Measurements from ENCODE around the gene INTS14. TPM values are rescaled to one million over a fixed set of nuclear protein-coding genes. Genes with fewer than 3 reads are reported as not detected.
A peak's percentile ranks its signal among the peaks of the same experiment; 100 is the strongest.

Gene INTS14
- total RNA-seq, result 10 to 100 TPM; 19.8 to 23.3 TPM
- long read RNA-seq, donor 1, transcript INTS14-201 (12 exons, 2,393 nt), result major isoform, 6 of 12 reads
- long read RNA-seq, donor 1, partial matches to known transcripts, result 2 of 12 reads
- long read RNA-seq, donor 1, other reads (novel, unspliced or antisense), result 2 of 12 reads
- long read RNA-seq, donor 2, transcript INTS14-201 (12 exons, 2,393 nt), result major isoform, 20 of 37 reads
- long read RNA-seq, donor 2, partial matches to known transcripts, result 3 of 37 reads
- long read RNA-seq, donor 2, other reads (novel, unspliced or antisense), result 7 of 37 reads

GRCh38 chr15:65610871-65611718 lies at the start of gene INTS14:
Gene INTS14 (minus strand): TSS chr15:65611131. CDS start chr15:65607380, 3,751 bp downstream.
- intact Hi-C loops (cut with DNase I), result loop anchor here in 1 of 2 donors (2.0 kb wide), 1 partner anchor 78 kb away; no protein-coding TSS in a partner anchor
- peak; percentile 99 for DNase-seq (ENCODE audit: low spot score)

GRCh38 chr15:65659502-65660052 lies 48.6 kb upstream of the INTS14 start:
- intact Hi-C loops (cut with DNase I), result no loop called here
- no peak for DNase-seq (ENCODE audit: low spot score)

- no peak for DNase-seq (ENCODE audit: low spot score)
- intact Hi-C loops (cut with DNase I), result no loop called here
Measured at GRCh38 chr15:65655457-65655856, 44.5 kb upstream of the INTS14 start.

- intact Hi-C loops (cut with DNase I), result no loop called here
- DNase-seq (ENCODE audit: low spot score), result no peak
Measured at GRCh38 chr15:65655026-65655425, 44.1 kb upstream of the INTS14 start.

- no peak for DNase-seq (ENCODE audit: low spot score)
- intact Hi-C loops (cut with DNase I), result loop anchor here in 1 of 2 donors (5.0 kb wide), 1 partner anchor 1742 kb away; no protein-coding TSS in a partner anchor
Measured at GRCh38 chr15:65653801-65654521, 43.0 kb upstream of the INTS14 start.

- no peak for DNase-seq (ENCODE audit: low spot score)
- intact Hi-C loops (cut with DNase I), result loop anchor here in 1 of 2 donors (5.0 kb wide), 1 partner anchor 1741 kb away; no protein-coding TSS in a partner anchor
Measured at GRCh38 chr15:65653341-65653740, 42.4 kb upstream of the INTS14 start.

- intact Hi-C loops (cut with DNase I), result loop anchor here in 1 of 2 donors (5.0 kb wide), 1 partner anchor 1740 kb away; no protein-coding TSS in a partner anchor
- no peak for DNase-seq (ENCODE audit: low spot score)
Measured at GRCh38 chr15:65651831-65652749, 41.2 kb upstream of the INTS14 start.

- no peak for DNase-seq (ENCODE audit: low spot score)
- intact Hi-C loops (cut with DNase I), result loop anchor here in 1 of 2 donors (5.0 kb wide), 1 partner anchor 1739 kb away; no protein-coding TSS in a partner anchor
Measured at GRCh38 chr15:65651042-65651322, 40.1 kb upstream of the INTS14 start.

GRCh38 chr15:65650312-65651041 lies 39.5 kb upstream of the INTS14 start:
- intact Hi-C loops (cut with DNase I), result loop anchor here in 1 of 2 donors (5.0 kb wide), 1 partner anchor 1738 kb away; no protein-coding TSS in a partner anchor

GRCh38 chr15:65646486-65646885 lies 35.6 kb upstream of the INTS14 start:
- intact Hi-C loops (cut with DNase I), result no loop called here
- no peak for DNase-seq (ENCODE audit: low spot score)

More at GRCh38 chr15:65650312-65651041, 39.5 kb upstream of the INTS14 start:
- DNase-seq (ENCODE audit: low spot score), result no peak

GRCh38 chr15:65645392-65645791 lies 34.5 kb upstream of the INTS14 start:
- DNase-seq (ENCODE audit: low spot score), result no peak
- intact Hi-C loops (cut with DNase I), result no loop called here

- DNase-seq (ENCODE audit: low spot score), result no peak
- intact Hi-C loops (cut with DNase I), result no loop called here
Measured at GRCh38 chr15:65644282-65644681, 33.4 kb upstream of the INTS14 start.

- no peak for DNase-seq (ENCODE audit: low spot score)
- intact Hi-C loops (cut with DNase I), result no loop called here
Measured at GRCh38 chr15:65642594-65642993, 31.7 kb upstream of the INTS14 start.

GRCh38 chr15:65641768-65642475 lies 31.0 kb upstream of the INTS14 start:
- DNase-seq (ENCODE audit: low spot score), result no peak
- intact Hi-C loops (cut with DNase I), result no loop called here

- intact Hi-C loops (cut with DNase I), result no loop called here
- DNase-seq (ENCODE audit: low spot score), result no peak
Measured at GRCh38 chr15:65639509-65639908, 28.6 kb upstream of the INTS14 start.

- intact Hi-C loops (cut with DNase I), result no loop called here
- DNase-seq (ENCODE audit: low spot score), result no peak
Measured at GRCh38 chr15:65638681-65639089, 27.8 kb upstream of the INTS14 start.

GRCh38 chr15:65638109-65638508 lies 27.2 kb upstream of the INTS14 start:
- intact Hi-C loops (cut with DNase I), result no loop called here
- no peak for DNase-seq (ENCODE audit: low spot score)

Measured in posterior vena cava (tissue), 2 donors.